H7 (cell line): ENCODE measurements around the gene RAP1GAP. TPM values are rescaled to one million over a fixed set of nuclear protein-coding genes. Genes with fewer than 3 reads are reported as not detected.
A peak's percentile ranks its signal among the peaks of the same experiment; 100 is the strongest.
"Not testable (repeated sequence)": the region's sequence is repeated elsewhere in the genome, so short reads cannot be mapped to it uniquely, and the experiment has no call there.

Experiments used
- DNase-seq: peaks from one replicate; pipeline ENCODE4 v3.0.0; 2012
- H3K27me3 ChIP-seq: 2 replicates; pipeline ENCODE4 v1.6.0; 2011; ENCODE audit warnings: mild to moderate bottlenecking, low read length; ENCODE audit not compliant: control insufficient read depth, insufficient read depth
- H3K36me3 ChIP-seq: replicated peaks from 2 replicates; pipeline ENCODE4 v1.5.1; 2011; ENCODE audit warnings: low read length; ENCODE audit not compliant: control insufficient read depth, insufficient read depth
- H3K4me3 ChIP-seq: 2 replicates; pipeline ENCODE4 v1.5.1; 2011; ENCODE audit warnings: low read depth, mild to moderate bottlenecking, control low read depth, low read length, moderate library complexity; ENCODE audit not compliant: insufficient read depth
- total RNA-seq: library from RNA; depleted of rRNA; stranded (reverse); fragments of >200 nt; shearing (Covaris generic); gene quantifications from 2 replicates; pipeline ENCODE4 v1.2.3, GENCODE V29; 2014

RAP1GAP gene
- total RNA-seq, 1 experiment from 2014 or later, result 9.4 TPM

GRCh38 chr1:21569820-21570527 lies 99.2 kb downstream of the RAP1GAP start:
- Histone ChIP-seq H3K4me3 (no peak overlapping the region), H3K27me3 (no peaks in the 10 kb centered on the region), H3K36me3 (peaks cover 1% of the 10 kb centered on the region; the same call in 1 of the 2 replicates)
- DNase-seq, result no peak

- H3K4me3 ChIP-seq, result no peak overlapping the region
- H3K36me3 ChIP-seq, result peaks cover 1% of the 10 kb centered on the region; the same call in 1 of the 2 replicates
- DNase-seq, result no peak
- no peaks in the 10 kb centered on the region for H3K27me3 ChIP-seq
Observed at GRCh38 chr1:21568809-21569385, 100.3 kb downstream of the RAP1GAP start.

GRCh38 chr1:21568006-21568746 lies 101.0 kb downstream of the RAP1GAP start:
- Histone ChIP-seq H3K27me3 (no peaks in the 10 kb centered on the region), H3K36me3 (peaks cover 1% of the 10 kb centered on the region; the same call in 1 of the 2 replicates), H3K4me3 (no peak overlapping the region)
- no peak for DNase-seq

- no peaks in the 10 kb centered on the region for H3K27me3 ChIP-seq
- DNase-seq, result no peak
- H3K4me3 ChIP-seq, result no peak overlapping the region
- peaks cover 1% of the 10 kb centered on the region; the same call in 1 of the 2 replicates for H3K36me3 ChIP-seq
Observed at GRCh38 chr1:21567241-21568005, 101.7 kb downstream of the RAP1GAP start.

GRCh38 chr1:21566361-21566760 lies 102.8 kb downstream of the RAP1GAP start:
- not testable (repeated sequence) for H3K36me3 ChIP-seq, H3K4me3 ChIP-seq, DNase-seq, H3K27me3 ChIP-seq

- no peak for DNase-seq
- Histone ChIP-seq H3K27me3 (no peaks in the 10 kb centered on the region), H3K4me3 (no peak overlapping the region), H3K36me3 (no peaks in the 10 kb centered on the region; the same call in none of the 2 replicates)
Observed at GRCh38 chr1:21565285-21565684, 103.9 kb downstream of the RAP1GAP start.

GRCh38 chr1:21564521-21565095 lies 104.5 kb downstream of the RAP1GAP start:
- H3K4me3 ChIP-seq, result no peak overlapping the region
- DNase-seq, result no peak
- no peaks in the 10 kb centered on the region; the same call in none of the 2 replicates for H3K36me3 ChIP-seq
- no peaks in the 10 kb centered on the region for H3K27me3 ChIP-seq

GRCh38 chr1:21563971-21564370 lies 105.2 kb downstream of the RAP1GAP start:
- H3K27me3 ChIP-seq, result no peaks in the 10 kb centered on the region
- no peak overlapping the region for H3K4me3 ChIP-seq
- no peaks in the 10 kb centered on the region; the same call in none of the 2 replicates for H3K36me3 ChIP-seq
- DNase-seq, result no peak

GRCh38 chr1:21562896-21563295 lies 106.3 kb downstream of the RAP1GAP start:
- Histone ChIP-seq H3K27me3 (no peaks in the 10 kb centered on the region), H3K4me3 (no peak overlapping the region), H3K36me3 (no peaks in the 10 kb centered on the region; the same call in none of the 2 replicates)
- no peak for DNase-seq

GRCh38 chr1:21560916-21561638 lies 108.1 kb downstream of the RAP1GAP start:
- DNase-seq, result no peak
- no peak overlapping the region for H3K4me3 ChIP-seq

GRCh38 chr1:21559788-21560567 lies 109.2 kb downstream of the RAP1GAP start:
- Histone ChIP-seq H3K27me3 (no peaks in the 10 kb centered on the region), H3K36me3 (no peaks in the 10 kb centered on the region; the same call in none of the 2 replicates), H3K4me3 (no peak overlapping the region)
- no peak for DNase-seq

More at GRCh38 chr1:21560916-21561638, 108.1 kb downstream of the RAP1GAP start:
- Histone ChIP-seq H3K27me3 (no peaks in the 10 kb centered on the region), H3K36me3 (no peaks in the 10 kb centered on the region; the same call in none of the 2 replicates)

- peak; percentile 77 for DNase-seq
- H3K4me3 ChIP-seq, result no peak overlapping the region
- H3K27me3 ChIP-seq, result no peaks in the 10 kb centered on the region
- H3K36me3 ChIP-seq, result no peaks in the 10 kb centered on the region
Observed at GRCh38 chr1:21553116-21553926, 115.8 kb downstream of the RAP1GAP start.
